NT2/D1 (cell line): ENCODE measurements around the gene PIH1D2.

Experiments used
- YY1 ChIP-seq: IDR thresholded peaks from 2 replicates; pipeline ENCODE4 v1.6.1; 2011; ENCODE audit not compliant: insufficient read length, insufficient read depth
- ZNF274 ChIP-seq: IDR thresholded peaks from 2 replicates; pipeline ENCODE4 v1.6.1; 2011; ENCODE audit warnings: mild to moderate bottlenecking, low read depth, low read length

DNA sequence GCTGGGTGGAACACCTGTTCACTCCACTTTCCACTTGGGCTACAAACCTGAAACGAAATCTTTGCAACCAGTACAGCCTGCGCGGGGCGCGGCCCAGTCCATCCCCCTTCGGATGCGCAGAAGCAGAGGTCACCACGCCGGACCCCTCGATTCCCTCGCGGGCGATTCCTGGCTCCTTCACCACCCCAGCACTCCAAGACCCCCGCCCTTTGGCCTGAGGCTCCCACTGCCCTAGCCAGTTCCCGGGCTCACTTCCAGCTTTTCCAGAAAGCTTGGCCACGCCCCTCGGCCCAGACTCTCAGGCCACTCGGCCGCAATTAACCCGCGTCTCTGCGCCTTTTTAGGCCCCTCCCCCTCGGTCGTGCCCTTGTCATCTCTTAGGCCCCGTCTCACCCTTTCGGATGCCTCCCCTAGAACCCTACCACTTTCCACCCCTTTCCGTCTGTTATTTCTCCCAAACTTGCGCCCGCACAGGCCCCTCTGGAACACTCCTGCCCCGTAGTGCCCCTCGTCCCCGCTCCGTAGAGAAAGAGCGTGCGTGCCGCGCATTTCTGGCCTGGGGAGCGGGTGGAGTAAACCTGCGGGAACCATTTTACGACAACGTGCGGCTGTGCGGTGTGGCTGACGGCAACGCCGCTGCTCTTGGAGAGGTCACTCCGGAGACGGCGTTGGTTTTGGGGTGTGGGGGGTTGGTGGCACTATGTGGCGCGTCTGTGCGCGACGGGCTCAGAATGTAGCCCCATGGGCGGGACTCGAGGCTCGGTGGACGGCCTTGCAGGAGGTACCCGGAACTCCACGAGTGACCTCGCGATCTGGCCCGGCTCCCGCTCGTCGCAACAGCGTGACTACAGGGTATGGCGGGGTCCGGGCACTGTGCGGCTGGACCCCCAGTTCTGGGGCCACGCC is 48.8 kb downstream of the PIH1D2 start, which contains the start of gene DLAT:
- TF ChIP-seq ZNF274 (no peak), YY1 (no peak)
